K562 (cell line): ENCODE data around the gene FHIT. TPM values are rescaled to one million over a fixed set of nuclear protein-coding genes. Genes with fewer than 3 reads are reported as not detected.

ENCODE experiments used
- ATAC-seq: fragments of 200-7000 bp; cut with Tn5 transposase; 3 replicates; pipeline ENCODE4 v1.9.1; 2020; ENCODE audit warnings: moderate library complexity
- BruUV-seq: library from RNA; stranded (reverse); fragments of 400-500 nt; replicated peaks from 2 replicates; lab custom pipeline; 2021; lab: Mats Ljungman, UMichigan
- CTCF ChIA-PET: fragments of 300-600 bp; formaldehyde crosslinking; extraction: SDS; loops from one replicate; lab custom pipeline; 2021; ENCODE audit warnings: low intra/inter-chr PET ratio; lab: Yijun Ruan, JAX
- POLR2A ChIA-PET: fragments of 300-600, 350-650 bp; sonication (Branson Sonifier 250); formaldehyde crosslinking; extraction: SDS; loops from one replicate; lab custom pipeline; 2021; ENCODE audit warnings: antibody characterized with exemption, inconsistent platforms; lab: Yijun Ruan, JAX
- DNase-seq, 4 experiments: peaks; one replicate each; pipeline versions ENCODE4 v3.0.0 to v3.0.0-alpha.2; 2011 to 2018; ENCODE audit warnings: low spot score in 3 of 4, mixed read lengths in 3 of 4; ENCODE audit errors: extremely low read depth in 1 of 4
- FAIRE-seq: peaks from 2 replicates; lab custom pipeline; 2011; peaks lifted over from hg19 to GRCh38; lab: Jason Lieb, UNC
- H2AFZ ChIP-seq: 2 replicates; pipeline ENCODE4 v1.6.0; 2011; ENCODE audit warnings: low read depth, low read length, control low read depth, inconsistent platforms
- H3K27ac ChIP-seq: fragments of 200-600 bp; 3 replicates; pipeline ENCODE4 v1.8.0; 2011; ENCODE audit warnings: low read depth, mild to moderate bottlenecking, control low read depth, inconsistent platforms, low read length, moderate library complexity, mixed read lengths; ENCODE audit errors: extremely low read depth
- H3K27me3 ChIP-seq, 2 experiments: fragments of 300-600 bp in 1 of 2; 2 replicates in 1 of 2; 3 replicates in 1 of 2; pipeline versions ENCODE4 v1.6.0 to v1.8.0; 2011; ENCODE audit warnings: inconsistent platforms in 2 of 2, low read length in 2 of 2, mild to moderate bottlenecking in 1 of 2, mixed read lengths in 1 of 2, moderate library complexity in 1 of 2; ENCODE audit not compliant: control insufficient read depth in 2 of 2, insufficient read depth in 2 of 2
- H3K36me3 ChIP-seq: fragments of 300-600 bp; 3 replicates; pipeline ENCODE4 v1.8.0; 2011; ENCODE audit warnings: mild to moderate bottlenecking, low read length, inconsistent platforms; ENCODE audit not compliant: control insufficient read depth, insufficient read depth
- H3K4me1 ChIP-seq, 2 experiments: fragments of 200-600 bp in 1 of 2; replicated peaks in 1 of 2; 2 replicates in 1 of 2; 3 replicates in 1 of 2; pipeline versions ENCODE4 v1.5.1 to v1.8.0; 2011; ENCODE audit warnings: inconsistent platforms in 2 of 2, low read length in 2 of 2, mild to moderate bottlenecking in 1 of 2, mixed read lengths in 1 of 2, moderate library complexity in 1 of 2; ENCODE audit not compliant: control insufficient read depth in 2 of 2, insufficient read depth in 2 of 2
- H3K4me2 ChIP-seq: 2 replicates; pipeline ENCODE4 v1.6.1; 2011; ENCODE audit warnings: low read length, control low read depth, inconsistent platforms, mixed read lengths; ENCODE audit not compliant: insufficient read depth
- H3K4me3 ChIP-seq: fragments of 200-600 bp; sonication (generic), shearing (Covaris generic); 2 replicates; pipeline ENCODE4 v1.5.1; 2016; ENCODE audit warnings: control low read depth, inconsistent platforms
- H3K79me2 ChIP-seq: fragments of 200-600 bp; 3 replicates; pipeline ENCODE4 v1.8.0; 2011; ENCODE audit warnings: low read length, inconsistent platforms; ENCODE audit not compliant: control insufficient read depth, insufficient read depth
- H3K9ac ChIP-seq, 2 experiments: 2 replicates each; pipeline versions ENCODE4 v1.6.0 to v1.6.1; 2011; ENCODE audit warnings: low read depth in 2 of 2, low read length in 2 of 2, control low read depth in 1 of 2, inconsistent platforms in 1 of 2, mild to moderate bottlenecking in 1 of 2, mixed read lengths in 1 of 2; ENCODE audit not compliant: insufficient read depth in 1 of 2
- H3K9me1 ChIP-seq: one replicate; pipeline ENCODE4 v1.6.0; 2011; ENCODE audit warnings: inconsistent platforms, mild to moderate bottlenecking, low read length, moderate library complexity; ENCODE audit not compliant: control insufficient read depth, insufficient read depth
- H3K9me3 ChIP-seq: replicated peaks from 2 replicates; pipeline ENCODE4 v1.5.1; 2011; ENCODE audit warnings: low read depth, low read length, inconsistent platforms; ENCODE audit not compliant: control insufficient read depth, insufficient read depth
- H4K20me1 ChIP-seq: replicated peaks from 2 replicates; pipeline ENCODE4 v1.6.1; 2011; ENCODE audit warnings: low read length, inconsistent platforms, mixed read lengths; ENCODE audit not compliant: control insufficient read depth, insufficient read depth
- ATF1 ChIP-seq, 2 experiments: fragments of 450-650 bp in 1 of 2; IDR thresholded peaks; 2 replicates each; pipeline ENCODE4 v1.6.1; 2016; ENCODE audit warnings: missing compliant biosample characterization in 1 of 2, missing genetic modification characterization in 1 of 2
- ETS2 ChIP-seq: IDR thresholded peaks from 2 replicates; pipeline ENCODE4 v1.6.1; 2016; ENCODE audit warnings: borderline replicate concordance, missing genetic modification characterization, mild to moderate bottlenecking, moderate library complexity, missing compliant biosample characterization; ENCODE audit not compliant: poor library complexity, severe bottlenecking
- HMG20B ChIP-seq: fragments of 250-450 bp; sonication (Bioruptor Pico); IDR thresholded peaks from 2 replicates; pipeline ENCODE4 v1.5.0; 2021; ENCODE audit warnings: mild to moderate bottlenecking
- MYBL2 ChIP-seq, 2 experiments: fragments of 450-650 bp in 1 of 2; sonication (generic) in 1 of 2; formaldehyde crosslinking in 1 of 2; IDR thresholded peaks; 2 replicates each; pipeline versions ENCODE4 v1.6.1 to v1.8.1; 2017 to 2022; ENCODE audit warnings: borderline replicate concordance in 1 of 2, inconsistent platforms in 1 of 2, low read depth in 1 of 2, mild to moderate bottlenecking in 1 of 2, missing genetic modification reagents in 1 of 2, moderate library complexity in 1 of 2
- NBN ChIP-seq: fragments of 450-650 bp; IDR thresholded peaks from 2 replicates; pipeline ENCODE4 v1.6.1; 2016; ENCODE audit warnings: low read depth, mild to moderate bottlenecking
- RFX1 ChIP-seq: fragments of 450-650 bp; IDR thresholded peaks from 2 replicates; pipeline ENCODE4 v1.6.1; 2016; ENCODE audit warnings: mild to moderate bottlenecking, moderate library complexity
- SIN3A ChIP-seq, 2 experiments: fragments of 150-350 bp in 1 of 2; IDR thresholded peaks; 2 replicates each; pipeline ENCODE4 v1.6.1; 2011 to 2016; ENCODE audit warnings: borderline replicate concordance in 2 of 2, low read depth in 2 of 2, low read length in 2 of 2, mild to moderate bottlenecking in 2 of 2, moderate library complexity in 2 of 2; ENCODE audit not compliant: control insufficient read depth in 1 of 2
- ZKSCAN8 ChIP-seq: fragments of 200-800 bp; sonication (Bioruptor generic); IDR thresholded peaks from 2 replicates; pipeline ENCODE4 v1.6.1; 2016; ENCODE audit warnings: missing genetic modification characterization, missing compliant biosample characterization
- ZNF780A ChIP-seq: fragments of 250-450 bp; sonication (Bioruptor Pico); IDR thresholded peaks from 2 replicates; pipeline ENCODE4 v1.5.0; 2021; ENCODE audit warnings: mild to moderate bottlenecking
- ZZZ3 ChIP-seq: fragments of 450-650 bp; IDR thresholded peaks from 2 replicates; pipeline ENCODE4 v1.6.1; 2016; ENCODE audit warnings: antibody characterized with exemption, mild to moderate bottlenecking, moderate library complexity
- WGBS: fragments of 100-300 bp; shearing (Covaris generic); methylation state at CpG from one replicate; pipeline ENCODE4 v1.1.6; 2016; ENCODE audit warnings: low coverage, mixed read lengths; ENCODE audit not compliant: insufficient coverage; ENCODE audit errors: missing lambda C conversion rate; 5-methylcytosine and 5-hydroxymethylcytosine counted together
- in situ Hi-C: fragments of 300-500 bp; cut with MboI; formaldehyde crosslinking; loops from 4 replicates; pipeline ENCODE4 v1.15.0; 2018; ENCODE audit warnings: inconsistent platforms, mixed read lengths
- intact Hi-C: fragments of 100-400 bp; cut with micrococcal nuclease; formaldehyde crosslinking; loops from 2 replicates; pipeline ENCODE4 v1.14.2; 2022
- polyA plus RNA-seq, 8 experiments: library from polyadenylated mRNA; depleted of rRNA in 4 of 8; stranded (reverse) in 5 of 8; unstranded in 3 of 8; fragments of >200 nt; fragmentation: Nextera tagmentation in 2 of 8; fragmentation: Illumina TruSeq in 1 of 8; extraction: Ambion mirVana in 2 of 8; extraction: Trizol in 1 of 8; gene quantifications; 2 replicates each; pipeline versions ENCODE4 v1.2.1 to v1.2.3, GENCODE V29; 2011 to 2014; ENCODE audit warnings: inconsistent platforms in 1 of 8, missing spikeins in 1 of 8
- total RNA-seq, 7 experiments: library from RNA; depleted of rRNA in 6 of 7; stranded (reverse); fragments of >200 nt in 6 of 7; fragmentation: Illumina TruSeq in 2 of 7; extraction: Trizol in 2 of 7; gene quantifications; 2 replicates each; pipeline versions ENCODE4 v1.2.1 to v1.2.3, GENCODE V29; 2011 to 2021; ENCODE audit warnings: low replicate concordance in 1 of 7
- TF ChIP-seq, protein P1 (sequence below), 2 experiments: IDR thresholded peaks in 1 of 2; conservative IDR thresholded peaks in 1 of 2; 2 replicates each; pipeline ENCODE4 v1.6.1; 2016; ENCODE audit warnings: low read depth in 2 of 2, mild to moderate bottlenecking in 1 of 2, missing compliant biosample characterization in 1 of 2, missing genetic modification characterization in 1 of 2, moderate library complexity in 1 of 2
- TF ChIP-seq, protein P2 (sequence below): fragments of 450-650 bp; formaldehyde crosslinking; IDR thresholded peaks from 2 replicates; pipeline ENCODE4 v1.4.0; 2020; ENCODE audit warnings: mild to moderate bottlenecking
- TF ChIP-seq, protein P3 (sequence below), 2 experiments: fragments of 450-650 bp; IDR thresholded peaks; 2 replicates each; pipeline ENCODE4 v1.6.1; 2018; ENCODE audit warnings: mild to moderate bottlenecking in 2 of 2, low read depth in 1 of 2; ENCODE audit not compliant: partially characterized antibody in 2 of 2

The FHIT gene
- total and polyA plus RNA-seq, 9 of the 15 experiments (the other 6 are each of a cell fraction or from before 2014, with no cell fraction given), result 1.7 to 9.1 (median 4.3) TPM

DNA sequence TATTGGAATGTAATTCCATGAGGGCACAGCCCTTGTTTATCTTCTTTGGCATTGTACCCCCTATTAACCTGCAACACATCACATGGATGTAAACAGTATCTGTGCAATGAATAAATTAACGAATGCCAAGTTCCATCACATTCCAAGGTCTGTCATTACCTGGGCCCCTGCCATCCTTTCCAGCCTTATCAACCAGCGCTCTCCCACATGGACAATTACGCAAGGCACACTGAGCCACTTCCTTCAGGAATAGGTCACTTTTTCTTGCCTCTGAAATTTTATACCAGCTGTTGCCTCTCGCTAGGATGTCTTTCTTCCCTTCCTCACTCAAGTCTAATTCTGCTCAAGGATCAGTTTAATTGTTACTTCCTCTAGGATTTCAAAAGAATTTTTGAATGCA lies 1149.6 kb downstream of the FHIT start:
- no peak overlapping the region for H3K9ac ChIP-seq
- H3K79me2 ChIP-seq, result no peaks in the 10 kb centered on the region
- FAIRE-seq, result no peak
- DNase-seq, result no peak
- peaks cover 0 to 6% of the 10 kb centered on the region in 2 experiments; a peak in 1 of 5 replicates for H3K4me1 ChIP-seq
- POLR2A ChIA-PET, result no interaction called here
- no peak for ATAC-seq
- H3K27me3 ChIP-seq, result no peaks in the 10 kb centered on the region
- H3K4me2 ChIP-seq, result no peak overlapping the region
- H3K27ac ChIP-seq, result no peak overlapping the region
- H4K20me1 ChIP-seq, result no peaks in the 10 kb centered on the region
- no peaks in the 10 kb centered on the region for H3K36me3 ChIP-seq
- no peaks in the 10 kb centered on the region for H3K9me1 ChIP-seq
- intact Hi-C loops, result no loop called here
- no peak overlapping the region for H3K4me3 ChIP-seq
- no TSS peak for BruUV-seq
- in situ Hi-C loops, result loop anchor here (25.0 kb wide), 1 partner anchor 1161 kb away; the partner anchor contains the start of gene FHIT
- 73% methylated on average over 4 of the region's 4 CpGs for WGBS
- no peaks in the 10 kb centered on the region for H3K9me3 ChIP-seq
- CTCF ChIA-PET, result no interaction called here
- H2AFZ ChIP-seq, result no peak overlapping the region
- TF ChIP-seq SIN3A (IDR thresholded peaks at IDR 0.05; ENCODE audit: borderline replicate concordance in 2 of 2, control insufficient read depth in 1 of 2, low read depth in 2 of 2, low read length in 2 of 2), result no peak
- TF ChIP-seq, protein P1, sequence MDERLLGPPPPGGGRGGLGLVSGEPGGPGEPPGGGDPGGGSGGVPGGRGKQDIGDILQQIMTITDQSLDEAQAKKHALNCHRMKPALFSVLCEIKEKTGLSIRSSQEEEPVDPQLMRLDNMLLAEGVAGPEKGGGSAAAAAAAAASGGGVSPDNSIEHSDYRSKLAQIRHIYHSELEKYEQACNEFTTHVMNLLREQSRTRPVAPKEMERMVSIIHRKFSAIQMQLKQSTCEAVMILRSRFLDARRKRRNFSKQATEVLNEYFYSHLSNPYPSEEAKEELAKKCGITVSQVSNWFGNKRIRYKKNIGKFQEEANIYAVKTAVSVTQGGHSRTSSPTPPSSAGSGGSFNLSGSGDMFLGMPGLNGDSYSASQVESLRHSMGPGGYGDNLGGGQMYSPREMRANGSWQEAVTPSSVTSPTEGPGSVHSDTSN (CRISPR knock-in tag; IDR thresholded peaks at IDR 0.05; ENCODE audit: low read depth), result no peak
- TF ChIP-seq, protein P1 (tag; conservative IDR thresholded peaks at IDR 0.05; ENCODE audit: low read depth), result no peak
- no peak for TF ChIP-seq HMG20B
- TF ChIP-seq NBN, result no peak
- TF ChIP-seq, protein P2, sequence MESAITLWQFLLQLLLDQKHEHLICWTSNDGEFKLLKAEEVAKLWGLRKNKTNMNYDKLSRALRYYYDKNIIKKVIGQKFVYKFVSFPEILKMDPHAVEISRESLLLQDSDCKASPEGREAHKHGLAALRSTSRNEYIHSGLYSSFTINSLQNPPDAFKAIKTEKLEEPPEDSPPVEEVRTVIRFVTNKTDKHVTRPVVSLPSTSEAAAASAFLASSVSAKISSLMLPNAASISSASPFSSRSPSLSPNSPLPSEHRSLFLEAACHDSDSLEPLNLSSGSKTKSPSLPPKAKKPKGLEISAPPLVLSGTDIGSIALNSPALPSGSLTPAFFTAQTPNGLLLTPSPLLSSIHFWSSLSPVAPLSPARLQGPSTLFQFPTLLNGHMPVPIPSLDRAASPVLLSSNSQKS, result no peak
- TF ChIP-seq ETS2, result no peak
- TF ChIP-seq, protein P3, sequence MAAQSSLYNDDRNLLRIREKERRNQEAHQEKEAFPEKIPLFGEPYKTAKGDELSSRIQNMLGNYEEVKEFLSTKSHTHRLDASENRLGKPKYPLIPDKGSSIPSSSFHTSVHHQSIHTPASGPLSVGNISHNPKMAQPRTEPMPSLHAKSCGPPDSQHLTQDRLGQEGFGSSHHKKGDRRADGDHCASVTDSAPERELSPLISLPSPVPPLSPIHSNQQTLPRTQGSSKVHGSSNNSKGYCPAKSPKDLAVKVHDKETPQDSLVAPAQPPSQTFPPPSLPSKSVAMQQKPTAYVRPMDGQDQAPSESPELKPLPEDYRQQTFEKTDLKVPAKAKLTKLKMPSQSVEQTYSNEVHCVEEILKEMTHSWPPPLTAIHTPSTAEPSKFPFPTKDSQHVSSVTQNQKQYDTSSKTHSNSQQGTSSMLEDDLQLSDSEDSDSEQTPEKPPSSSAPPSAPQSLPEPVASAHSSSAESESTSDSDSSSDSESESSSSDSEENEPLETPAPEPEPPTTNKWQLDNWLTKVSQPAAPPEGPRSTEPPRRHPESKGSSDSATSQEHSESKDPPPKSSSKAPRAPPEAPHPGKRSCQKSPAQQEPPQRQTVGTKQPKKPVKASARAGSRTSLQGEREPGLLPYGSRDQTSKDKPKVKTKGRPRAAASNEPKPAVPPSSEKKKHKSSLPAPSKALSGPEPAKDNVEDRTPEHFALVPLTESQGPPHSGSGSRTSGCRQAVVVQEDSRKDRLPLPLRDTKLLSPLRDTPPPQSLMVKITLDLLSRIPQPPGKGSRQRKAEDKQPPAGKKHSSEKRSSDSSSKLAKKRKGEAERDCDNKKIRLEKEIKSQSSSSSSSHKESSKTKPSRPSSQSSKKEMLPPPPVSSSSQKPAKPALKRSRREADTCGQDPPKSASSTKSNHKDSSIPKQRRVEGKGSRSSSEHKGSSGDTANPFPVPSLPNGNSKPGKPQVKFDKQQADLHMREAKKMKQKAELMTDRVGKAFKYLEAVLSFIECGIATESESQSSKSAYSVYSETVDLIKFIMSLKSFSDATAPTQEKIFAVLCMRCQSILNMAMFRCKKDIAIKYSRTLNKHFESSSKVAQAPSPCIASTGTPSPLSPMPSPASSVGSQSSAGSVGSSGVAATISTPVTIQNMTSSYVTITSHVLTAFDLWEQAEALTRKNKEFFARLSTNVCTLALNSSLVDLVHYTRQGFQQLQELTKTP (IDR thresholded peaks at IDR 0.05; ENCODE audit: low read depth in 1 of 2, partially characterized antibody in 2 of 2), result no peak
- TF ChIP-seq ATF1 (CRISPR knock-in tag; IDR thresholded peaks at IDR 0.05), result no peak
- TF ChIP-seq ATF1 (tag; IDR thresholded peaks at IDR 0.05), result no peak
- TF ChIP-seq ZZZ3, result no peak
- no peak for TF ChIP-seq ZNF780A
- no peak for TF ChIP-seq RFX1
- TF ChIP-seq ZKSCAN8 (CRISPR knock-in tag), result no peak
- TF ChIP-seq MYBL2 (IDR thresholded peaks at IDR 0.05; ENCODE audit: low read depth), result no peak
- no peak for TF ChIP-seq MYBL2 (CRISPR knock-in tag; IDR thresholded peaks at IDR 0.05; ENCODE audit: borderline replicate concordance)
